UCSD-AML1 (cell line): Measurements from ENCODE around the gene SNAP23.
"Not testable (repeated sequence)": the region's sequence is repeated elsewhere in the genome, so short reads cannot be mapped to it uniquely, and the experiment has no call there.

Experiments
- DNase-seq: peaks from one replicate; lab custom pipeline; 2025; ENCODE audit not compliant: unreplicated experiment; lab: John Stamatoyannopoulos, UW

SNAP23 gene

GRCh38 chr15:42556550-42557207, 61.2 kb downstream of the SNAP23 start:
- DNase-seq = not testable (repeated sequence)

GRCh38 chr15:42558739-42559138, 63.3 kb downstream of the SNAP23 start:
- no peak for DNase-seq

GRCh38 chr15:42575188-42576039, 80.0 kb downstream of the SNAP23 start, which contains the start of gene STARD9:
TSS of gene STARD9 (plus strand) at chr15:42575606. CDS start at chr15:42575716, 110 bp downstream.
- peak; percentile 98 for DNase-seq

- DNase-seq = no peak
These were observed 80.7 kb downstream of the SNAP23 start for GRCh38 chr15:42576040-42576594.

- no peak for DNase-seq
These were observed 81.3 kb downstream of the SNAP23 start for GRCh38 chr15:42576776-42577175.

- no peak for DNase-seq
These were observed 82.1 kb downstream of the SNAP23 start for GRCh38 chr15:42577514-42578031.

GRCh38 chr15:42578984-42579537, 83.6 kb downstream of the SNAP23 start:
- no peak for DNase-seq

GRCh38 chr15:42581272-42581730, 85.9 kb downstream of the SNAP23 start:
- DNase-seq = peak; percentile 87
